ENCODE results near the gene AFAP1.

Gene AFAP1

DNA sequence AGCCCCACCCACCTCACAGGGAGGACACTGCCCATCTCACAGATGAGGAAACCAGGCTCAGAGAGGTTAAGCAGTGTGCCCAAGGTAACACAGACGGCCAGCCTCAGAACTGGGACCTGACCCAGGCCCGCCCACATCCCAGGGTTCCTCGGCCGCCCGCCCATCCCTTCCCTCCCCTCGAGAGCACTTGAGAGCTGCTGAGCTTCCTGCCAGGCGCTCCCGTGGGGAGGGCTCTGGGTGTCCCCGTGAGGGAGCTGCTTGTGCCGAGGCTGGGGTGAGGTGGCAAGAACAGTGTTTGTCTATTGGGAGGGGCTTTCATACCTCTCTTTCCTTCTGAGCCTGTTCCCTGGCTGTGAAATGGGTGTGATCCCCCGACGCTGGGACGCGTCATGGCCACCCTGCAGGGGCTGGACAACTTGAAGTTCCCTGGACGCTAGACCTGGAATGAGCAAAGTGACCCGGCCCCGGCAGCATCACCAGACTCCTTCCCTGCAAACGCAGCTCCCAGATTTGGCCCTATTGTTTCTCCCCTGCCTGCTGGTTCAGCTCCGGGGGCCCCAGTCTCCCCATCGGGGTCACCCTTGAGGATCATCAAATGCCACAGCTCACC lies 204.9 kb downstream of the AFAP1 start:
- Histone ChIP-seq H3K27ac (ENCODE audit: extremely low read depth, low read depth, low read length) (no peak overlapping the region), H3K36me3 (ENCODE audit: control insufficient read depth in 2 of 2, insufficient read depth in 1 of 2, low read length in 2 of 2) (no peaks in the 10 kb centered on the region), H3K4me3 (ENCODE audit: low read depth, low read length) (no peak overlapping the region), H3K4me1 (ENCODE audit: control insufficient read depth, insufficient read depth, low read length) (no peaks in the 10 kb centered on the region), H3K9me3 (ENCODE audit: control insufficient read depth, insufficient read depth, low read depth, low read length) (no peaks in the 10 kb centered on the region)
- ChIA-PET CTCF (interaction anchor here (0.6 kb wide), 1 partner anchor 18 kb away, joined by 3 read pairs; no protein-coding TSS in a partner anchor), POLR2A (no interaction called here)
- TF ChIP-seq ZSCAN23 (tag by site-specific recombination; IDR thresholded peaks at IDR 0.05), result no peak
- TF ChIP-seq ZIC2 (tag by site-specific recombination; IDR thresholded peaks at IDR 0.05), result peak; percentile 50; the same call in 1 of the 2 replicates

DNA sequence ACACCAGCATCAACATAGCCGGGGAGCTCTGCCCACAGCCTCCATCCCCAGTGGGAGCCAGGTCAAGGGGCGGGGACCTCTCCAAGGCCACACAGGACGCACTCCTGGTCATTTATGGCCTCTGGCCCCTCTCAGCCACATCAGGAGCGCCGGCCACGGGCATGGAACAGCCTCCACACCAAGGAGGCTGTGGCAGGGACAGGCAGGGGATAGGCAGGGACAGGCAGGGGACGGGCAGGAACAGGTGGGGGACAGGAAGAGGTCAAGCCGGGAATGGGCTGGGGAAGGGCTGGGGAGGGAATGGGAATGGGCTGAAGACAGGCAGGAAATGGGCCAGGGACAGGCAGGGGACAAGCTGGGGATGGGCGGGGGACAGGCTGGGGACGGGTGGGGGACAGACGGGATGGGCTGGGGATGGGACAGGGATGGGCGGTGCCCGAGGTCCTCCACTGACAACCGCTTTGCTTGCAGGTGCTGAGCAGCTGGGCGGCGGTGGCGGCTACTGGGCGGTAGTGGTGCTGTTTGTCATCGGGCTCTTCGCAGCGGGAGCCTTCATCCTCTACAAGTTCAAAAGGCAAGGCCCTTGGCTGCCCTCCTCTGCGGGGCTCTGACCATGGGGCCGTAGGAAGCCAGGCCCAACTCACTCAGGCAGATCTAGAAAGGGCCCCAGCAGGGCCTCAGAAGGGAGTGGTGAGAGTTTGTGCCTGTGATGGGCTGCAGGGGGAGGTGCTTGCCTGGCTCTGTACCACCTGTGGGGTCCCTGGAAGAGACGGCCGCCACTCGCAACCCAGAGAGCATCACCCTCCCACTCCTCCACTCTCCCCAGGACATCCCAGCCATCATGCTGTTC lies 205.6 kb downstream of the AFAP1 start:
- Histone ChIP-seq H3K36me3 (ENCODE audit: control insufficient read depth in 2 of 2, insufficient read depth in 1 of 2, low read length in 2 of 2) (no peaks in the 10 kb centered on the region), H3K27ac (ENCODE audit: extremely low read depth, low read depth, low read length) (no peak overlapping the region), H3K9me3 (ENCODE audit: control insufficient read depth, insufficient read depth, low read depth, low read length) (no peaks in the 10 kb centered on the region), H3K4me3 (ENCODE audit: low read depth, low read length) (no peak overlapping the region), H3K4me1 (ENCODE audit: control insufficient read depth, insufficient read depth, low read length) (no peaks in the 10 kb centered on the region)
- ChIA-PET CTCF (interaction anchor here (0.6 kb wide), 2 partner anchors 19 to 1017 kb away, joined by 3 read pairs; no protein-coding TSS in a partner anchor), POLR2A (no interaction called here)
- peak; percentile 57 for TF ChIP-seq KLF1 (tag by site-specific recombination; IDR thresholded peaks at IDR 0.05)
- TF ChIP-seq ZFHX2 (tag by site-specific recombination; conservative IDR thresholded peaks at IDR 0.05), result no peak

DNA sequence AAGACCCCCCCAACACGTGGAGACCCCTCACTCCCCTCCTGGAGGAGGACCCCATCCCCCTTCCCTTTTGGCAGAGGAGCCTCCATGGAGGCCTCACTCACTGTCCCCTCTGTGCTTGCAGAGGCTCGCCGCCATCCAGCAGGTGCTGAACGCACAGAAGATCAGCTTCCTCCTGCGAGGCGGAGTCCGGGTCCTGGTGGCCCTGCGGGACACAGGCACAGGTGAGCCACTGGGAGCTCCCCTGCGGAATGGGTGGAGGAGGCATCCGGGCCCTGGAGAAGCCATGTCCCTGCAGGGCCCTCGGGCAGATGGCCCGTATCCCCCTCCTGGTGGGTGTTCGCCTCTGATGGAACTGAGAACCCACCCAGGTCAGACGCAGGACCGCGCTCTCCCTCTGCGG lies 206.5 kb downstream of the AFAP1 start:
- Histone ChIP-seq H3K9me3 (ENCODE audit: control insufficient read depth, insufficient read depth, low read depth, low read length) (no peaks in the 10 kb centered on the region), H3K4me1 (ENCODE audit: control insufficient read depth, insufficient read depth, low read length) (no peaks in the 10 kb centered on the region), H3K27ac (ENCODE audit: extremely low read depth, low read depth, low read length) (no peak overlapping the region), H3K36me3 (ENCODE audit: control insufficient read depth in 2 of 2, insufficient read depth in 1 of 2, low read length in 2 of 2) (no peaks in the 10 kb centered on the region), H3K4me3 (ENCODE audit: low read depth, low read length) (no peak overlapping the region)
- TF ChIP-seq ZNF548 (tag by site-specific recombination; IDR thresholded peaks at IDR 0.05) (no peak), ZNF311 (tag by site-specific recombination; IDR thresholded peaks at IDR 0.05; ENCODE audit: borderline replicate concordance) (no peak), ZNF335 (tag by site-specific recombination; conservative IDR thresholded peaks at IDR 0.05) (no peak), ZNF621 (tag by site-specific recombination; IDR thresholded peaks at IDR 0.05) (no peak), SP2 (tag by site-specific recombination; IDR thresholded peaks at IDR 0.05) (no peak), ZNF530 (tag by site-specific recombination; IDR thresholded peaks at IDR 0.05; ENCODE audit: low read depth) (no peak), ZNF670 (tag by site-specific recombination; IDR thresholded peaks at IDR 0.05; ENCODE audit: low read depth) (no peak), ZBTB8A (tag by site-specific recombination; IDR thresholded peaks at IDR 0.05) (no peak)
- TF ChIP-seq, protein P1, sequence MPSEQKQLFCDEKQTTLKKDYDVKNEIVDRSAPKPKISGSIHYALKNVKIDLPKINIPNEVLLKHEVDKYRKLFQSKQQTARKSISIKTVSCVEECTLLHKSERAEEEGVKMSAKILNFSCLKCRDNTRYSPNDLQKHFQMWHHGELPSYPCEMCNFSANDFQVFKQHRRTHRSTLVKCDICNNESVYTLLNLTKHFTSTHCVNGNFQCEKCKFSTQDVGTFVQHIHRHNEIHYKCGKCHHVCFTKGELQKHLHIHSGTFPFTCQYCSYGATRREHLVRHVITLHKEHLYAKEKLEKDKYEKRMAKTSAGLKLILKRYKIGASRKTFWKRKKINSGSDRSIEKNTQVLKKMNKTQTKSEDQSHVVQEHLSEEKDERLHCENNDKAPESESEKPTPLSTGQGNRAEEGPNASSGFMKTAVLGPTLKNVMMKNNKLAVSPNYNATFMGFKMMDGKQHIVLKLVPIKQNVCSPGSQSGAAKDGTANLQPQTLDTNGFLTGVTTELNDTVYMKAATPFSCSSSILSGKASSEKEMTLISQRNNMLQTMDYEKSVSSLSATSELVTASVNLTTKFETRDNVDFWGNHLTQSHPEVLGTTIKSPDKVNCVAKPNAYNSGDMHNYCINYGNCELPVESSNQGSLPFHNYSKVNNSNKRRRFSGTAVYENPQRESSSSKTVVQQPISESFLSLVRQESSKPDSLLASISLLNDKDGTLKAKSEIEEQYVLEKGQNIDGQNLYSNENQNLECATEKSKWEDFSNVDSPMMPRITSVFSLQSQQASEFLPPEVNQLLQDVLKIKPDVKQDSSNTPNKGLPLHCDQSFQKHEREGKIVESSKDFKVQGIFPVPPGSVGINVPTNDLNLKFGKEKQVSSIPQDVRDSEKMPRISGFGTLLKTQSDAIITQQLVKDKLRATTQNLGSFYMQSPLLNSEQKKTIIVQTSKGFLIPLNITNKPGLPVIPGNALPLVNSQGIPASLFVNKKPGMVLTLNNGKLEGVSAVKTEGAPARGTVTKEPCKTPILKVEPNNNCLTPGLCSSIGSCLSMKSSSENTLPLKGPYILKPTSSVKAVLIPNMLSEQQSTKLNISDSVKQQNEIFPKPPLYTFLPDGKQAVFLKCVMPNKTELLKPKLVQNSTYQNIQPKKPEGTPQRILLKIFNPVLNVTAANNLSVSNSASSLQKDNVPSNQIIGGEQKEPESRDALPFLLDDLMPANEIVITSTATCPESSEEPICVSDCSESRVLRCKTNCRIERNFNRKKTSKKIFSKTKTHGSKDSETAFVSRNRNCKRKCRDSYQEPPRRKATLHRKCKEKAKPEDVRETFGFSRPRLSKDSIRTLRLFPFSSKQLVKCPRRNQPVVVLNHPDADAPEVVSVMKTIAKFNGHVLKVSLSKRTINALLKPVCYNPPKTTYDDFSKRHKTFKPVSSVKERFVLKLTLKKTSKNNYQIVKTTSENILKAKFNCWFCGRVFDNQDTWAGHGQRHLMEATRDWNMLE (tag by site-specific recombination; conservative IDR thresholded peaks at IDR 0.05; ENCODE audit: low read depth), result no peak
- TF ChIP-seq, protein P2, sequence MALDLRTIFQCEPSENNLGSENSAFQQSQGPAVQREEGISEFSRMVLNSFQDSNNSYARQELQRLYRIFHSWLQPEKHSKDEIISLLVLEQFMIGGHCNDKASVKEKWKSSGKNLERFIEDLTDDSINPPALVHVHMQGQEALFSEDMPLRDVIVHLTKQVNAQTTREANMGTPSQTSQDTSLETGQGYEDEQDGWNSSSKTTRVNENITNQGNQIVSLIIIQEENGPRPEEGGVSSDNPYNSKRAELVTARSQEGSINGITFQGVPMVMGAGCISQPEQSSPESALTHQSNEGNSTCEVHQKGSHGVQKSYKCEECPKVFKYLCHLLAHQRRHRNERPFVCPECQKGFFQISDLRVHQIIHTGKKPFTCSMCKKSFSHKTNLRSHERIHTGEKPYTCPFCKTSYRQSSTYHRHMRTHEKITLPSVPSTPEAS (tag by site-specific recombination; IDR thresholded peaks at IDR 0.05), result no peak
- ChIA-PET CTCF (interaction anchor here (0.6 kb wide), 1 partner anchor 1016 kb away, joined by 3 read pairs; no protein-coding TSS in a partner anchor), POLR2A (no interaction called here)
